AG09309 (cell line): ENCODE results near the gene TGFBI.

Source experiments
- DNase-seq: peaks from one replicate; pipeline ENCODE4 v3.0.0-alpha.2; 2010; ENCODE audit warnings: low read depth
- H3K4me3 ChIP-seq: 2 replicates; pipeline ENCODE4 v1.5.1; 2011; ENCODE audit warnings: mild to moderate bottlenecking, low read depth, low read length, moderate library complexity; ENCODE audit not compliant: control insufficient read depth
- CTCF ChIP-seq: IDR thresholded peaks from 2 replicates; pipeline ENCODE4 v1.5.1; 2011; ENCODE audit warnings: mild to moderate bottlenecking, low read depth, low read length, inconsistent platforms; ENCODE audit not compliant: insufficient read depth, control insufficient read depth; ENCODE audit errors: missing control alignments

Gene TGFBI

GRCh38 chr5:136030252-136030651 lies 1.5 kb downstream of the TGFBI start:
- peak overlapping the region; percentile 68 for H3K4me3 ChIP-seq
- DNase-seq, result no peak
- no peak for TF ChIP-seq CTCF

DNA sequence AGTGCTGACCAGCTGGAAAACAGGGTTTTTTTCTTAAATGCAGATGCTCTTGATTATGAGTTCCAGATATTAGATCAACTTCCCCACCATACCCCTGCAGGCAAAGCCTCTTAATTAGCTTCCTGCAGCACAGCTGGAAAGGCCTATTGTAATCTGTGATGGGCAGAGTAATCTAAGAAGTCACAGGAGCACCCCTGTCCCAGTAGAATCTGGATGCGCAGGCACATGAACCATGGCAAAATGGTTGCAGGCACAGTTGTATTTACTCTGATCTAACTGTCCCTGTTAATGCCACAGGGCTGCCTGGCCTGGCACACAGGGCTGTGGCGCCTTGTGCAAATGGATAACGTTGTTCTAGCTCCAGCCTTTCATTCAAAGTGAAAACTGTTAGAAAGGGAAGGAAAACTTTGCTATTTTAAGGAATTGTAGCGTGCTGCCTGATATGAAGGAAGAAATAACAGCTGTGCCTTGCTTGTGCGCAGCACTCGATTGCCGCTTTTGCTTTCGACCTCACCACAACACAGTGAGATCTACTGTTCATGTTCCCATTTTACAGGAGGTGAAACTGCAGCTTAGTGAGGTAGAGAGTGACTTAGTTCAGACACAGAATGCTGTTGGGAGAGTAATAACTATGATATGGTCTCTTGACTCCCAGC lies 2.3 kb downstream of the TGFBI start:
- TF ChIP-seq CTCF, result no peak
- H3K4me3 ChIP-seq, result peak overlapping the region; percentile 68
- no peak for DNase-seq

DNA sequence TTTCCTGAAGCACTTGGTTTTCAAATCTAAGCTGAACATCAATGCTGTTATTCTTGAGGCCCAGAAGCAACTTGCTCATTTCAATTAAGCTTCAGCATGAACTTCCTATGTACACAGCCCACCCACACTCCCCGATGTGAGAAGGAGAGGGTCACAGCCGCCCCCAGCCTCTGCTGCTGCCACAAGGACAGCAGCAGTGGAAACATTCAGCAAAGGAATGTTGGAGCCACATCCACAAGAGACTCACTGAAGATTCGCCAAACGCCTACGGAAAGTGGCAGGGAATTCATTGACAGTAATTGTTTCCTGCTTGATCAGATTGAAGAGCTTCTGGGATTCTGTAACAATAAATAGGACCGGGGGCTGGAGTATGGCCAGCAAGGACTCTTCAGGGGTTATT lies 2.9 kb downstream of the TGFBI start:
- no peak for DNase-seq
- no peak for TF ChIP-seq CTCF
- peak overlapping the region; percentile 7; the same call in 1 of the 2 replicates for H3K4me3 ChIP-seq

- peak; percentile 79 for DNase-seq
- no peak for TF ChIP-seq CTCF
- no peak overlapping the region for H3K4me3 ChIP-seq
These were observed 3.8 kb downstream of the TGFBI start for GRCh38 chr5:136032564-136032963.

GRCh38 chr5:136033234-136033633 lies 4.4 kb downstream of the TGFBI start:
- H3K4me3 ChIP-seq, result no peak overlapping the region
- no peak for TF ChIP-seq CTCF
- DNase-seq, result no peak

- H3K4me3 ChIP-seq, result no peak overlapping the region
- no peak for TF ChIP-seq CTCF
- peak; percentile 74 for DNase-seq
These were observed 5.1 kb downstream of the TGFBI start for GRCh38 chr5:136033848-136034247.
